KG1 (cell line): Measurements from ENCODE around the gene LYPLA2.

Experiments
- DNase-seq: peaks from one replicate; lab custom pipeline; 2025; lab: John Stamatoyannopoulos, UW

Gene LYPLA2

DNA sequence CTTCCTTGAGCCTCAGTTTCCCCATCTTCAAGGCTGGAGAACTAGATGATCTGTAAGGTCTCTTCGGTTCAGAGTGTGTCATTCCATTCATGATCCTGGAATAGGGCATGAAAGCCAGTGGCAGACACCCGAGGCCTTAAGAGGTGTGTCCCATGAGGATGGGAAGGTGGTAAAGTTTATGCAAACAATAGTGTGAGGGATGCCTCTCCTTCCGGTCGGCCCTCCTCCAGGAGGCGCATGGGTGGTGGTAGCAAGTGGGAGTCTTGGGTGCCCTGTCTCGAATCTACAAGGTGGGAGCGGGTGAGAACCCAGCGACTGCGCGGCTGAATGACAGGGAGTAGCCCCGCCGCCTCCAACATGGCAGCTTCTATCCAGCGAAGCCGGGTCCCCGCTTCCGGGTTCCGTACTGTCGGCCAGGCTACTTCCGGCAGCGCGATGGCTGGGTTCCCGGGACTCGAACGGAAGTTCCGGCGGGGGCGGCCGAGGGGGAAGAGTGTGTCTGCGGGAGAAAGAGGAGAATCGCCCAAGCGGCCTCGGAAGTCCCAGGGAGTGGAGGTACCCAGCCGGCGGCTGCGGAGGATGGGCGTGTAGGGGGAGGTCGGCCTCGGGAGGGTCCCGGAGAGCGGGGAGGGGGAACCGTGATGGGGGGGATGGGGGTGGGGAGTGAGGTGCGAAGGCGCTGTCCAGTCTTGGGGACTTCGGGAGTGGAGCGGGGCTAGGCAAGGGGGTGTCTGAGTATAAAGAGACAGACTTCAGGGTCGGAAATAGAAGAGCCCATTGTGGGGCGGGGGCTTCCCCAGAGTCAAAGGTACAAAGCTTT is at the start of gene LYPLA2:
LYPLA2 (plus strand) TSS at position 450 of the 820 bp plus-strand sequence. CDS start 1,538 bp downstream, outside the sequence.
- peak; percentile 48 for DNase-seq

DNA sequence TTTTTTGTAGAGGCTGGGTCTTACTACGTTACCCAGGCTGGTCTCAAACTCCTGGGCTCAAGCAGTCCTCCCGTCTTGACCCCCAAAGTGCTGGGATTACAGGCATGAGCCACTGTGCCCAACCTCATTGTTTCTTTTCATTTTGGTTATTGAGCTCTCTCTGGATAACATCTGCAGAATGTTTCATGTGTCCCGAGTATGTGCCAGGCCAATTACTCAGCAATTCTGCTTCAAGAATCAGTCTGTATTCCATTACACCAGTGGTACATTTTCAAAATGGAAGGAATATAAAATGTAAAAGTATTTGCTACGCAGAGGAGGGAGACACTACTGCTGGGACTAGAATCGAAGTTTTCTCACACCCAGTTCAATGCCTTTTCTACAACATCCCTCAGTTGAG is 49.3 kb upstream of the LYPLA2 start:
- no peak for DNase-seq

DNA sequence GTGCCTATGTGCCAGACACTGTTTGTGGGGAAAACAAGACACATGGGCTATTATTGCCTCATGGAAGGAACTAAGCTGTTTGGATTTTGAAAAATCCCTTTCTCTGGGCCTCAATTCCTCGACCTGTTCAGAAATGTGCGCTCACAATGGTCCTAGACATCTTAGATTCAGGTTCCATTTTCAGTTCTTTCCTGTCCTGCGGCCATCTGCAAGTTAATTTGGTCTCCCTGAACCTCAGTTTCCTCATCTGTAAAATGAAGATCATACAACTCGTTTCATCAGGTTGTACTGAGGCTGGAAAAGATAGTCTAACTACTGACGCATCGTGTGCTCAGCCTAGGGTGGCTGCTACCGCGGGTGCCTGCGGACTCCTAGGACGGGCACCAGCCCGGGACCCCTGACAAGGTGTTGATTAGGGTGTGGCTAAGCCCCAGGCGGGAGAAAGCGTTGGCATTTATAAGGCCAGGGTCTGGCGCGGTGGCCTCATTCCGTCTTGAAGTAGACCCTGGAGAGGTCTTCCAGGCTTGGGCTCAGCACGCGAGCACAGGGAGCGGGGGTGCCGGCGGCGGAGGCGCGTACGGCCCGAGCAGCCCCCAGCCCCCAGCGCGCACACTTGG is 48.2 kb upstream of the LYPLA2 start:
- no peak for DNase-seq

DNA sequence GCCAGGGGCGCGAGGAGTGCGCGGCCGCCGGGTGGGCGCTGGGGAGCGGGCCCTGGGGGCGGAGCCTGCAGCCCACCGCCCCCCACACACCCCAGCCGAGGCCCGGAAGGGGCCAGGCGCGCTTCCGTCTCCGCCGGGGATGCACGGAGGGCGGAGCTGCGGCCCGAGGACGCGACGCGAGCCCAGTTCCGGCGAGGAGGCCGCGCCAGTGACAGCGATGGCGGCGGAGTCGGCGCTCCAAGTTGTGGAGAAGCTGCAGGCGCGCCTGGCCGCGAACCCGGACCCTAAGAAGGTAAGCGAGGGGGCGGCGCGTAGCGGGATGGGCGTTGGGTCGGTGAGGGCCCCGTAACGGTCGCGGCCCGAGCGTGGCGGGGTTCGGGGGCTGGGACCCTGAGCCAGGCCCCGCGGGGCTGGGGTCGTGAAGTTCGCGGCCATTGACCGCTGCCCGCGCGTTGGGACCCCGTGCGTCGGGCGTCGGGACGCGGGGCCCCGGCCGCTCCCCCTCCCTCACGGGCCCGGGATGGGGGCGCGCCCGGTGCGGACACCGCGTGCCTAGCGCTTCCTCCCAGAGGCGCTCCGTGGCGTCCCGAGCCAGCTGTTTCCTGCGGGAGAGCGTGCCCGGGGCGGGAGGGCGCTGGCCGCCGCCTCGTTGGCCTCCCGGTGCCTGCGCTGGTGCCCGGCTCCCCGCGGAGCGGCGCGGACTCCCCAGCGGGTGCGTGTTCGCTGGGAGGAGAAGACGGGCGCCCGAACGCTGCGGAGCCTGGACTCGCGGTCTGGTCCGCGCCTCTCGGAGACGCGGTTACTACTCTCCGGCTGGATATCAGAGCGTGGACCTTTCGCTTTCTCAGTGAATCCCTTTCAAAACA is 47.4 kb upstream of the LYPLA2 start, which contains the start of gene ELOA:
ELOA (plus strand) TSS at position 185 of the 866 bp plus-strand sequence; CDS start at position 218, 33 bp downstream.
- DNase-seq = peak; percentile 61

DNA sequence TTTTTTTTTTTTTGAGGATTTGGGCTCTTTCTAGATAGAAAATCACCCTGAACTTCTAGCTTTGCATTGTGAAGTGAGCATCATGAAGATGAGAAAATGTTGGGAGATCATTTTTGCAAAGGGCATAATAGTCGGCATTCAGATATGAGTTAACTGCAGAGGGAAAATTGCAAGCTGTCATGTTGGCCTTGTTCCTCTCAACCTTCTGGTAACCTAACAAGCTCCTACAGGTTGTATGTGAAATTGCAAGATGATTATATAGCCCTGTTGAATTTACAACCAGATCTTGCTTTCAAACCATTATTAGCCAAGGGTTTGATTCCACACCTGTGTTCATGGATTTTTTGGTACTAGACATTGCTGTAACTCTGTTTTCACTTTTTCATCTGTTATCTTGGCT is 45.4 kb upstream of the LYPLA2 start:
- no peak for DNase-seq

DNA sequence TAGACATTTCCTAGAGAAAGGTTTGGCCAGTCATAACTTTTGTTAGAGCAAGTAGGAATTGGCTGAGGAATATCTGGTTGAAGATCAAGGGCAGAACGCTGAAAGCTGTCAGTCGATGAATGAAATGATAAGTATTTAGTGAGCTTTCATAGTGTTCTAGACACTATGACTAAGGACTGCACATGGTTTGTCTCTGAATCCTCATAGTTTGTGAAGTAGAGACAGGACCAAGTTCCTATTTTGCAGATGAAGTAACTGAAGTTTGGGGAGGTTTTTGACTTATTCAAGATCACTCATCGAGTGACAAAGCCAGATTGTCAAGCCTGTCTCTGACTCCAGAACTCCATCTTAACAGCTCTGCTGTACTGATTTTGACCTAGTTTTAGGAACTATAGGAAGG is 42.9 kb upstream of the LYPLA2 start:
- no peak for DNase-seq

DNA sequence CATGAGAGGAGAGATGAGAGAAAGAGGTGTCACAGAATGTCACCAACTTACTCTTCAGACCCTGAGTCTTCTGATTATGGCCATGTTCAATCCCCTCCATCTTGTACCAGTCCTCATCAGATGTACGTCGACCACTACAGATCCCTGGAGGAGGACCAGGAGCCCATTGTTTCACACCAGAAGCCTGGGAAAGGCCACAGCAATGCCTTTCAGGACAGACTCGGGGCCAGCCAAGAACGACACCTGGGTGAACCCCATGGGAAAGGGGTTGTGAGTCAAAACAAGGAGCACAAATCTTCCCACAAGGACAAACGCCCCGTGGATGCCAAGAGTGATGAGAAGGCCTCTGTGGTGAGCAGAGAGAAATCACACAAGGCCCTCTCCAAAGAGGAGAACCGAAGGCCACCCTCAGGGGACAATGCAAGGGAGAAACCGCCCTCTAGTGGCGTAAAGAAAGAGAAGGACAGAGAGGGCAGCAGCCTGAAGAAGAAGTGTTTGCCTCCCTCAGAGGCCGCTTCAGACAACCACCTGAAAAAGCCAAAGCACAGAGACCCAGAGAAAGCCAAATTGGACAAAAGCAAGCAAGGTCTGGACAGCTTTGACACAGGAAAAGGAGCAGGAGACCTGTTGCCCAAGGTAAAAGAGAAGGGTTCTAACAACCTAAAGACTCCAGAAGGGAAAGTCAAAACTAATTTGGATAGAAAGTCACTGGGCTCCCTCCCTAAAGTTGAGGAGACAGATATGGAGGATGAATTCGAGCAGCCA is 39.7 kb upstream of the LYPLA2 start:
- DNase-seq = no peak

DNA sequence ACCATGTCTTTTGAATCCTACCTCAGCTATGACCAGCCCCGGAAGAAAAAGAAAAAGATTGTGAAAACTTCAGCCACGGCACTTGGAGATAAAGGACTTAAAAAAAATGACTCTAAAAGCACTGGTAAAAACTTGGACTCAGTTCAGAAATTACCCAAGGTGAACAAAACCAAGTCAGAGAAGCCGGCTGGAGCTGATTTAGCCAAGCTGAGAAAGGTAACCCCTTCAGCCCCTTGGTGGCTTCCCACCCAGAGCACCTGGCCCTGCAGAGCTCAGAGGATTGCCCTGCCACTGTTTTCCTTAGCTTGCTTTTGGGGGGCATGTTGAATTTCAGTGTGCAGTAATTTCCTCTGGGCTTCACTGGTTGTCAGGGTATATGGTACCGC is 39.1 kb upstream of the LYPLA2 start:
- DNase-seq = no peak

DNA sequence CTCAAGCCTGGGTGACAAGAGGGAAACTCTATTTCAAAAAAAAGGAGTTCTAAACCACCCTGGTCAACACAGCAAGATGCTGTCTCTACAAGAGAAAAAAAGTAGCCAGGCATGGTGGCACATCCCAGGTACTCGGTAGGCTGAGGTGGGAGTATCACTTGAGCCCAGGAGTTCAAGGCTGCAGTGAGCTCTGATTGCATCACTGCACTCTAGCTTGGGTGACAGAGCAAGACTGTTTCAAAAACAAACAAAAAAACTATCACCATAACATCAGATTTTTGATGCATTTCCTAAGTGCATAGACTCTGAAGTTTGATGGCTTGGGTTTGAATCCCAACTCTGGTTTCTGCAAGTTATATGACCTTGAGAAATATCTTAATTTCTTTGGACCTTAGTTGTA is 38.0 kb upstream of the LYPLA2 start:
- DNase-seq = no peak

DNA sequence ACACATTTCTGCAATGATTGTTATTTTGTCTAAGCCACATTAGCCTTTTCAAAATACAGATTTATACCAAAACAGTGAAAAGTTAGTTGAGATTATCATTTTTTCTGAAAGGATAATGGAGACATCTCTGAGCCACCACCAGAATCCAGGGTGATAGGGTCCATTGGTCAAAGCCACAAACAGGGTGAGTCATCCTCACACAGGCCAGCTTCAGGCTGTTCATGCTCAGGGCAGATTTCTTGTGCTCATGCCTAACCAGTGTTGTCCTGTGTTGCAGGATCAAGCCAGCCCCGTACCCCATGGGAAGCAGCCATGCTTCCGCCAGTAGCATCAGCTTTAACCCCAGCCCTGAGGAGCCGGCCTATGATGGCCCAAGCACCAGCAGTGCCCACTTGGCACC is 34.3 kb upstream of the LYPLA2 start:
- DNase-seq = no peak

DNA sequence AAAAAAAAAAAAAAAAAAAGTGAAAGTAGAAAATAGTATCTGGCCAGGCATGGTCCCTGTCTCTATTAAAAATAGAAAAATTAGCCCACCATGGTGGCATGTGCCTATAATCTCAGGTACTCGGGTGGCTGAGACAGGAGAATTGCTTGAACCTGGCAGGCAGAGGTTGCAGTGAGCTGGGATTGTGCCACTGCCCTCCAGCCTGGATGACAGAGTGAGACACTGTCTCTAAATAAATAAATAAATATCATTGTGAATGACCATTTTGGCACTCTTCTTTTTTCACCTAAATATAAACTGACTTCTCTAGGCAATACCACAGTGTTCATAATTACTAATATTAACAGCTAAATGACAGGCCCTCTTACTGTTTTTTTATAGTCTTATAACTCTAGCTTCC is 33.1 kb upstream of the LYPLA2 start:
- no peak for DNase-seq

DNA sequence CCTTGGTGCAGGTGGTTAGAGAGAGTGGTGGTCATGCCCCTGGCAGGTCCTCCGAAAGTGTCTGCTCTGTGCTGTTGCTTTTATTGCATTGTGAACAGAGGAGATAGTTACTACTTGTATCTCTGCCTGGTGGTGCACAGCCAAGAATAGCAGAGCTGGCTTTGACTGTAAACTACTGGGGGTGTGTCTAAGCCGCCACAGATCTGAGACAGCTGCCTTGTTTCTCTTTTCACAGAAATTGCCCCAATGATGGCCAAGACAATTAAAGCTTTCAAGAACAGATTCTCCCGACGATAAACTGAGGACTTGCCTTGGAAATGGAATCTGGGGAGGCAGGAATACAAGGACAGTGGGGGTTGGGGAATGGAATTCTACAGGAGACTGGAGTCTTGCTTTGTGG is 31.7 kb upstream of the LYPLA2 start:
- DNase-seq = no peak

DNA sequence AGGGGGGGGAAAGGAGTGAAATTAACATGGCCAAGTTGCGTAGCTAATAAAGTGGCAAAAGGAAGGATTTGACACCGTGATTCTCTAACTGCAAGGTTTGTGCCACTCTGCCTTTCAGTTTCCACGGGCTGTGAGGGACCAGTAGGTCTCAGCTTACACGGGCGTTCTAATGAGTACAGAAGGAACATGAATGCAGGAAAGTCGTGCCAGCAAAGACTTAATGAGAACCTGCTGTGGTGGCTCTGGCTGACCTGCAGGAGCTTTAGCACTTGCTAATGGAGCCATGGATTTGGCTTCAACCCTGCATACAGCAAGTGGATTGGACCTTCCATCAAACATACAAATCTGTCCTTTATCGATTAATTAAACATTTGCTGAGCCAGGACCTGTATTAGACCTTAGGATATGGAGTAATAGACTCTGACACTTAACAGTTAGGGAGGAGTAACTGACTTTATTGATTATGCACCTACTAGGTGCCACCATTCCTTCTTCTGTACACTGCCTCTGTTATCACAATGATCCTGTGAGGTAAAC is 27.8 kb upstream of the LYPLA2 start:
- no peak for DNase-seq

DNA sequence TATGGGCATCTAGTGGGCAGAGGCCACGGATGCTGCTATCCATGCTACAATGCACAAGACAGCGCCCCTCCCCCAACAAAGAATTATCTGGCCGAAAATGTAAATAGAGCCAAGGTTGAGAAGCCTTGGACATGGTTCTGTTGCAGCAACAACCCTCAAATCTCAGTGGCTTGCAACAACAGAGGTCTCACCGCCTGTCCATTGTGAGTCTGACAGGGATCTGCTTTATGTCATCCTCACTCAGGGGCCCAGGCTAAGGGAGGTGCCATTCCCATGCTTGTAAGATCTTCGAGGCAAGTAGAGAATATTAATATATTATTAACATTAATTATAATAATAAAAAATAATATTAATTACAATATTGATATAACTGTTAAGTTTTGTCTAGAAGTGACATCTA is 22.2 kb upstream of the LYPLA2 start:
- DNase-seq = no peak

DNA sequence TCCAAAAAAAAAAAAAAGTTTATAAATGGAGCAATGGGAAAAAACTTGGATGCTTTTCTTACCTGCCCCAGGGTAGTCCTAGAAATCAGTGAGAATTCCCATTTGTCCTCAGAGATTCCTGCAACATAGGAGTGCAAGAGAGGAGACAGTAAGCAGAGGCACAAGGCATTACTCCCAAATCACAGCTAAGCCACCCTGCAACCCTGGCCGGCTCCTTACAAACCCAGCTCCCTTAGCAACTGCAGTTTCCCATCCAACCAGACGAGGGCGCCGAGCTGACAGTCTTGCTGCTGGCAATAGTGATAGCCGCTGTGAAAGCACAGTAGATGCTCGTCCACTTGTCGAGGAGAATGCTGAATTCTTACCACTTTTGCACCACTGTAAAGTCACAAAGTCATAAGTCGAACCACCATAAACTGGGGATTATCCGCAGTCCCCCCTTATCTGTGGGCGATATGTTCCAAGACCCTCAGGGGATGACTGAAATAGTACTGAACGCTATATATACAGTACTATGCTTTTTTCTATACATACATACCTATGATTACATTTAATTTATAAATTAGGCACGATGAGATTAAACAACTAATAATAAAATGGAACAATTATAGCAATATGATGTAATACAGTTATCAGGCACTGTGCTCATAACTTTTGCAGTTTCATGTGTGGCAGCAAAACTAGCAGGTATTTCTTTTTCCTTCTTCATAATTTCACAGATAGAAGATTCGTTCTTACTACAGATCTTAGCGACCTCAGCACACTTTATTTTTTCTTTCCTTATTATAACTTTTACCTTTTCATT is 18.7 kb upstream of the LYPLA2 start:
- peak; percentile 83 for DNase-seq

DNA sequence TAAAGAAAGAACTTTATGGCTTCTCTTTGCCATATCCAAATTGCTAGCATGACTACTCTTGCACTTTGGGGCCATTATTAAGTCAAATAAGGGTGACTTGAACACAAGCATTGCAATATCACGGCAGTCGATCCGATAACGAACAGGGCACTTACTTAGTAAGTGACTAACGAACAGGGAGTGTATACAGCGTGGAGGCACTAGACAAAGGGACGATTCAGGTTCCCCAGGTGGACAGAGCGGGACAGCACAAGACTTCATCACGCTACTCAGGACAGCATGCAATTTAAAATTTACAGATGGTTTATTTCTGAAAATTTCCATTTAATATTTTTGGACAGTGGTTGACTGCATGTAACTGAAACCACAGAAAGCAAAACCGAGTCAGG is 18.1 kb upstream of the LYPLA2 start:
- no peak for DNase-seq

DNA sequence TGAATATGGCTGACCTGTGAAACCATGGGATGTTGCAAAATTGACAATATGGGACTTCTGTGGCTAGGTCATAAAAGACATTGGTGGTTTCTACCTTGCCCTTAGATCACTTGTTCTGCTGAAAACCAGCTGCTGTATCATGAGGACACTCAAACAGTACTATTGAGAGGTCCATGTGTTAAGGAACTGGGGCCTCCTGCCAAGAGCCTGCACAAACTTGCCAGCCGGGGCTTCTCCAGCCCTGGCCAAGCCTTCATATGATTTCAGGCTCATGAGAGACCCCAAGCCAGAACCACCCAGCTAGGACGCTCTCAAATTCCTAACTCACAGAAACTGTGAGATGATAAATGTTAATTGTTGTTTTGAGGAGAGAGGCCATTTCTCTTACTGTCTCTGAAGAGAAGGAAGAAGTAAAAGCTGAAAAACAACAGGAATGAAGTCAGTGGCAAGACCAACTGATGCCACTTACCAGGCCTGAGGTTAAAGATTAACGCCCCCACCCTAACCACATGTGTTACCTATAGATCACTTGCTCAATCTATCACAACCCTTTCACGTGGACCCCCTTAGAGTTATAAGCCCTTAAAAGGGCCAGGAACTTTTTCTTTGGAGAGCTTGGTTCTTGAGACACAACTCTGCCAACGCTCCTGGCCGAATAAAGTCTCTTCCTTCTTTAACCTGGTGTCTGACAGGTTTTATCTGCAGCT is 16.6 kb upstream of the LYPLA2 start:
- DNase-seq = no peak

DNA sequence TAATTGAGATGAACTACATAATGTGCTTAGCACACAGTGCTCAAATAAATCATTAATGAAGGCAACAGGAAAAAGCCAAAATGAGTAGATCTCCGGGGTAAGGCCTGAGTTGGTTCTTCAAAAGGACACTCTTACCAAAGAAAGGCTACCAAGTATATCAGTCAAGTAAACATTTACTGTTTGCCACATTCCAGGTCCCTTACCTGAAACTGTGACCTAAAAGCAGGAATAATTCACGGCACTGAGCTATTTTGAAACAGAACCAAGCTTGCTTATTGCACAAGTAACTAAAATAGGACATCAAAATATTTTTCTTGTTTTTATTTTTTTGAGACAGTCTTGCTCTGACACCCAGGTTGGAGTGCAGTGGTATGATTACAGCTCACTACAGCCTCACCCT is 14.7 kb upstream of the LYPLA2 start:
- no peak for DNase-seq

DNA sequence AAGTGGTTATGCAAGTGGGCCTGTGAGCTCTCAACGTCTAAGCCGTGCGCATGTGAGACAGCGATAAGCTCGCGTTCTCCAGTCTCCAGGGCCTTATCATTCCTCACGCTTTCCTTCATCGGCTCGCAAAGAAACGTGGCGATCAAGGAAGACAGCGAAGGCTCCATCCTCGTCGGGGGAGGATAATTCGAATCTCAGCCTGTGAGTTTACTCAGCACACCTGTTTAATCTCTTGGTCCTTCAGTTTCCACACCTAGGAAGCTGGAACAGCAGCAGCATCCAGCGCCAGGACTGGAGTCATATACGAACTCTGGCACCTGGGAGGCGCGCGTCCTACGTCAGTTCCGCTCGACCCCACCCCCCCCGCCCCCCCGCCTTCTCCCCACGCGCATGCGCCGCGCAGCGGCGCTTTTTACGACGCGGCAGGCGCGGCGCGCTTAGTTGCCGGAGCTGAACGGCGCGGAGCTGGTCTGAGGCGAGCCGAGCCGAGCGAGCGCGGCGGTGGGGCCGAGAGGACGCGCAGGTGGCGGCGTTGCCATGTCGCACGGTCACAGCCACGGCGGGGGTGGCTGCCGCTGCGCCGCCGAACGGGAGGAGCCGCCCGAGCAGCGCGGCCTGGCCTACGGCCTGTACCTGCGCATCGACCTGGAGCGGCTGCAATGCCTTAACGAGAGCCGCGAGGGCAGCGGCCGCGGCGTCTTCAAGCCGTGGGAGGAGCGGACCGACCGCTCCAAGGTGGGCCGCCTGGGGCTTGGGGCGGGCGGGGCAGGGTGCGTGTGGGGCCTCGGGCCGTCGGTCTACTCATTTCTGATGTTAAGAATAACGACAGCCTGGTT is 12.7 kb upstream of the LYPLA2 start, which contains the start of gene PITHD1:
PITHD1 (plus strand) TSS at position 440 of the 836 bp plus-strand sequence; CDS start at position 538, 98 bp downstream.
- DNase-seq = peak; percentile 68
